ENCODE measurements around the gene CSE1L.

Gene CSE1L

GRCh38 chr20:49112596-49113274 is 66.6 kb downstream of the CSE1L start:
- no peak for DNase-seq (ENCODE audit: low read depth)
- no peak overlapping the region for H3K4me3 ChIP-seq (ENCODE audit: low read length)
- TF ChIP-seq, protein P1, sequence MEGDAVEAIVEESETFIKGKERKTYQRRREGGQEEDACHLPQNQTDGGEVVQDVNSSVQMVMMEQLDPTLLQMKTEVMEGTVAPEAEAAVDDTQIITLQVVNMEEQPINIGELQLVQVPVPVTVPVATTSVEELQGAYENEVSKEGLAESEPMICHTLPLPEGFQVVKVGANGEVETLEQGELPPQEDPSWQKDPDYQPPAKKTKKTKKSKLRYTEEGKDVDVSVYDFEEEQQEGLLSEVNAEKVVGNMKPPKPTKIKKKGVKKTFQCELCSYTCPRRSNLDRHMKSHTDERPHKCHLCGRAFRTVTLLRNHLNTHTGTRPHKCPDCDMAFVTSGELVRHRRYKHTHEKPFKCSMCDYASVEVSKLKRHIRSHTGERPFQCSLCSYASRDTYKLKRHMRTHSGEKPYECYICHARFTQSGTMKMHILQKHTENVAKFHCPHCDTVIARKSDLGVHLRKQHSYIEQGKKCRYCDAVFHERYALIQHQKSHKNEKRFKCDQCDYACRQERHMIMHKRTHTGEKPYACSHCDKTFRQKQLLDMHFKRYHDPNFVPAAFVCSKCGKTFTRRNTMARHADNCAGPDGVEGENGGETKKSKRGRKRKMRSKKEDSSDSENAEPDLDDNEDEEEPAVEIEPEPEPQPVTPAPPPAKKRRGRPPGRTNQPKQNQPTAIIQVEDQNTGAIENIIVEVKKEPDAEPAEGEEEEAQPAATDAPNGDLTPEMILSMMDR (IDR thresholded peaks at IDR 0.05; ENCODE audit: insufficient read depth, low read depth, low read length, missing control alignments), result no peak

- no peak for DNase-seq (ENCODE audit: low read depth)
- no peak overlapping the region for H3K4me3 ChIP-seq (ENCODE audit: low read length)
- TF ChIP-seq, protein P1 (IDR thresholded peaks at IDR 0.05; ENCODE audit: insufficient read depth, low read depth, low read length, missing control alignments), result no peak
Measured at GRCh38 chr20:49115564-49115963, 69.5 kb downstream of the CSE1L start.

GRCh38 chr20:49118307-49118706 is 72.2 kb downstream of the CSE1L start:
- TF ChIP-seq, protein P1 (IDR thresholded peaks at IDR 0.05; ENCODE audit: insufficient read depth, low read depth, low read length, missing control alignments), result no peak
- no peak overlapping the region for H3K4me3 ChIP-seq (ENCODE audit: low read length)
- DNase-seq (ENCODE audit: low read depth), result no peak

DNA sequence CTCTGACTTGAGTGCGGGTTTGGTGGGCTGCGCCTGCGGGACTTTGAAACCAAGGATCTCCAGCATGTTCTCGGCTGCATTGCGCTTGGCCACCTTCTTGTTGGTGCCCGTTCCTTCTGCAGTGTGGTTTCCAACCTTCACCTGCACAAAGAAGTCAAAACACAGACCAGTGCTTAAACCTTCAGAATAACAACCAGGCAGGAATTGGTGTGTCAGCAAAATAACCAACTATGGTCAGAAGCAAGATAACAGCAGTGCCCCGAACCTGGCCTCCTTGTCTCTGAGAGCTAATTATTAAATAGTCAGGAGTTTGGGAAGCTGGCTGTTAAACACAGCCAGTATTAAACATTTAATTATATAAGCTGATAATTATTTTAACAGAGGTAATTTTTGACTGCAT is 73.9 kb downstream of the CSE1L start:
- TF ChIP-seq, protein P1 (IDR thresholded peaks at IDR 0.05; ENCODE audit: insufficient read depth, low read depth, low read length, missing control alignments), result no peak
- DNase-seq (ENCODE audit: low read depth), result no peak
- H3K4me3 ChIP-seq (ENCODE audit: low read length), result no peak overlapping the region

- TF ChIP-seq, protein P1 (IDR thresholded peaks at IDR 0.05; ENCODE audit: insufficient read depth, low read depth, low read length, missing control alignments), result no peak
- DNase-seq (ENCODE audit: low read depth), result no peak
- no peak overlapping the region for H3K4me3 ChIP-seq (ENCODE audit: low read length)
Measured at GRCh38 chr20:49122920-49123319, 76.8 kb downstream of the CSE1L start.

DNA sequence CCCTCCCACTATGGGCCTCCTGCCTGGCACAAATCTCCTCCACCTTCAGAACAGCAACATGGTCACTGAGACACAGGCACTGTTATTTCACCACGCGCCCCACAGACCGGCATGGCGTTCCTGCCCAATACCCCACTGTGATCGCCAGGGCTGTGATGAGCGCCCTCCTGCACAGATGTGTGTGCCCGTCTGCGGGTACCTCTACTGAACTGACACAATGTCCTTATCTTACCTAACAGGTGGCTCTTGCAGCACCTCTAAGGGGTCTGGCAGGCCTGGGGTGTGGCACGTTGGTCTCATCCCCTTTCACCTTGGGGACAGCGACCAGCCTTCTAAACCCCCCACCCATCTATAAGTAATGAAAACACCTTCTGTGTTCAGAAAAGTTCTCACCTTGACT is 77.9 kb downstream of the CSE1L start:
- no peak for DNase-seq (ENCODE audit: low read depth)
- TF ChIP-seq, protein P1 (IDR thresholded peaks at IDR 0.05; ENCODE audit: insufficient read depth, low read depth, low read length, missing control alignments), result no peak
- no peak overlapping the region for H3K4me3 ChIP-seq (ENCODE audit: low read length)

DNA sequence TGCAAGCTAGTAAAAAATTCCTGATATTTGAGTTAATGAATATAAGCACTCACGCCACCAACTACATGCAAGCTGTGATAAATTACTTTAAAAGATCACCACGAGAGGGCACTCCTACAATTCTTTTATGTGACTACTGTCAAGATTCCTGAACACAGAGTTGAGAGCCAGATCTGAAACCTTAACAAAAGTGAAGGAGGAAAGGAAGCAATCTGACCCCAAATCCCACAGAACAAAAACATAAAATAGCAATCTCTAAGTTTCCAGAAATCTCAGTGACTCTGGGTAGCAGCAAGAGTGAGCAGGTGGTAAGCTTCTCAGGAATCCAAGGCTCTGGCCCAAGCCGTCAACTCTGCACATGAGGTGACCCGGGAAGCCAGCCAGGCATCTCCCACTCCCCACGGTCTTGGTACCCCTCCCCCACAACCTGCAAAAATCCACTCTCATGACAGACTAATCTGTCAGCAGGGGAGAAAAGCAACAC is 86.9 kb downstream of the CSE1L start:
- no peak overlapping the region for H3K4me3 ChIP-seq (ENCODE audit: low read length)
- DNase-seq (ENCODE audit: low read depth), result peak; percentile 74
- TF ChIP-seq, protein P1 (IDR thresholded peaks at IDR 0.05; ENCODE audit: insufficient read depth, low read depth, low read length, missing control alignments), result peak; percentile 43

All from epithelial cell of esophagus (primary cell).